A549 (cell line): Measurements from ENCODE around the gene ZNF827. TPM values are rescaled to one million over a fixed set of nuclear protein-coding genes. Genes with fewer than 3 reads are reported as not detected.

Experiments
- ATAC-seq, 2 experiments: fragments of 200-7000 bp in 1 of 2; fragments of >200 bp in 1 of 2; cut with Nextera tagmentation in 1 of 2; cut with Tn5 transposase in 1 of 2; 3 replicates each; pipeline versions ENCODE4 v1.8.0 to v1.9.1; 2018 to 2020; ENCODE audit warnings: mild to moderate bottlenecking in 1 of 2, moderate library complexity in 1 of 2
- CTCF ChIA-PET: fragments of 300-600 bp; sonication (Branson Sonifier 250); formaldehyde crosslinking; extraction: SDS; loops from one replicate; lab custom pipeline; 2021; ENCODE audit warnings: antibody characterized with exemption, inconsistent platforms; lab: Yijun Ruan, JAX
- POLR2A ChIA-PET: fragments of 350-600 bp; formaldehyde crosslinking; extraction: SDS; loops from one replicate; lab custom pipeline; 2021; ENCODE audit warnings: antibody characterized with exemption, inconsistent platforms; lab: Yijun Ruan, JAX
- DNase-seq, 2 experiments: peaks; one replicate each; pipeline versions ENCODE4 v3.0.0 to v3.0.0-alpha.2; 2011 to 2016; ENCODE audit warnings: low read depth in 1 of 2, low spot score in 1 of 2
- FAIRE-seq: peaks from 2 replicates; lab custom pipeline; 2011; peaks lifted over from hg19 to GRCh38; lab: Jason Lieb, UNC
- H3K27ac ChIP-seq, 2 experiments: fragments of >200 bp; sonication (Bioruptor Twin); formaldehyde crosslinking; 3 replicates each; pipeline ENCODE4 v1.5.1; 2016 to 2017
- H3K4me1 ChIP-seq: fragments of >200 bp; sonication (Bioruptor Twin); formaldehyde crosslinking; 3 replicates; pipeline ENCODE4 v1.6.1; 2016
- H3K4me2 ChIP-seq: fragments of >200 bp; sonication (Bioruptor Twin); formaldehyde crosslinking; 3 replicates; pipeline ENCODE4 v1.6.1; 2016
- H3K4me3 ChIP-seq: fragments of >200 bp; sonication (Bioruptor Twin); formaldehyde crosslinking; 3 replicates; pipeline ENCODE4 v1.5.1; 2016
- H3K9me3 ChIP-seq: fragments of >200 bp; sonication (Bioruptor Twin); formaldehyde crosslinking; 3 replicates; pipeline ENCODE4 v1.6.1; 2016
- CBX2 ChIP-seq: fragments of 200-600 bp; sonication (generic); IDR thresholded peaks from 2 replicates; pipeline ENCODE4 v1.6.1; 2016; ENCODE audit warnings: low read depth, mild to moderate bottlenecking, borderline replicate concordance
- CBX8 ChIP-seq: fragments of 200-600 bp; sonication (generic); IDR thresholded peaks from 2 replicates; pipeline ENCODE4 v1.6.1; 2016
- EP300 ChIP-seq, 2 experiments: fragments of >200 bp; sonication (Bioruptor Twin); formaldehyde crosslinking; IDR thresholded peaks; 2 replicates in 1 of 2; 3 replicates in 1 of 2; pipeline ENCODE4 v1.6.1; 2016 to 2017
- FOSL2 ChIP-seq, 2 experiments: fragments of 450-650 bp in 1 of 2; fragments of >200 bp in 1 of 2; sonication (Bioruptor Twin) in 1 of 2; formaldehyde crosslinking; IDR thresholded peaks; 2 replicates each; pipeline versions ENCODE4 v1.5.0 to v1.6.1; 2016 to 2020; ENCODE audit warnings: mild to moderate bottlenecking in 1 of 2, moderate library complexity in 1 of 2
- FOXS1 ChIP-seq: fragments of 250-450 bp; sonication (Bioruptor Pico); IDR thresholded peaks from 2 replicates; pipeline ENCODE4 v1.5.0; 2020; ENCODE audit warnings: mild to moderate bottlenecking, moderate library complexity
- HOXB13 ChIP-seq: fragments of 250-450 bp; sonication (Bioruptor Pico); IDR thresholded peaks from 2 replicates; pipeline ENCODE4 v1.5.0; 2020; ENCODE audit warnings: low read depth, mild to moderate bottlenecking, moderate library complexity
- KDM5A ChIP-seq: fragments of 200-600 bp; sonication (generic); IDR thresholded peaks from 2 replicates; pipeline ENCODE4 v1.6.1; 2016; ENCODE audit warnings: antibody characterized with exemption, mild to moderate bottlenecking
- MAFK ChIP-seq: fragments of 450-650 bp; IDR thresholded peaks from 2 replicates; pipeline ENCODE4 v1.6.1; 2014; ENCODE audit not compliant: partially characterized antibody
- MAZ ChIP-seq: fragments of 150-350 bp; IDR thresholded peaks from 2 replicates; pipeline ENCODE4 v1.6.1; 2014; ENCODE audit warnings: antibody characterized with exemption, low read depth, low read length, borderline replicate concordance
- MYC ChIP-seq: IDR thresholded peaks from 2 replicates; pipeline ENCODE4 v1.6.1; 2012; ENCODE audit warnings: mild to moderate bottlenecking, inconsistent platforms, low read length, improper control_type of control experiment, borderline replicate concordance
- NFE2L2 ChIP-seq: fragments of 150-350 bp; conservative IDR thresholded peaks from 2 replicates; pipeline ENCODE4 v1.6.1; 2014; ENCODE audit warnings: low read length
- PHF8 ChIP-seq: fragments of 200-600 bp; sonication (generic); IDR thresholded peaks from 2 replicates; pipeline ENCODE4 v1.6.1; 2016; ENCODE audit warnings: low read depth, mild to moderate bottlenecking, antibody characterized with exemption, moderate library complexity, borderline replicate concordance
- RCOR1 ChIP-seq: fragments of 150-350 bp; IDR thresholded peaks from 2 replicates; pipeline ENCODE4 v1.6.1; 2014; ENCODE audit warnings: antibody characterized with exemption, low read length, low read depth
- RFX5 ChIP-seq: fragments of 450-650 bp; IDR thresholded peaks from 2 replicates; pipeline ENCODE4 v1.7.1; 2014; ENCODE audit warnings: antibody characterized with exemption, mild to moderate bottlenecking, moderate library complexity
- TP53 ChIP-seq: fragments of 250-450 bp; sonication (Bioruptor Pico); IDR thresholded peaks from 2 replicates; pipeline ENCODE4 v1.5.0; 2021; ENCODE audit warnings: mild to moderate bottlenecking, moderate library complexity
- WGBS: methylation state at CpG from one replicate; pipeline ENCODE4 v1.1.6; 2017; ENCODE audit errors: missing lambda C conversion rate; 5-methylcytosine and 5-hydroxymethylcytosine counted together
- polyA plus RNA-seq, 4 experiments: library from polyadenylated mRNA; depleted of rRNA in 3 of 4; stranded (reverse); fragments of >200 nt; fragmentation: RNase III in 1 of 4; extraction: RNeasy Plus Mini Kit Qiagen cat#74134 plus additional on column Dnase treatment in 1 of 4; gene quantifications; 2 replicates in 3 of 4; 3 replicates in 1 of 4; pipeline ENCODE4 v1.2.3, GENCODE V29; 2011 to 2017
- TF ChIP-seq, protein P1 (sequence below): fragments of 200-600 bp; sonication (generic); IDR thresholded peaks from 2 replicates; pipeline ENCODE4 v1.6.1; 2016; ENCODE audit warnings: antibody characterized with exemption, mild to moderate bottlenecking, moderate library complexity
- TF ChIP-seq, protein P2 (sequence below): IDR thresholded peaks from 2 replicates; pipeline ENCODE4 v1.6.1; 2012

Gene ZNF827
- polyA plus RNA-seq, 2 of the 4 experiments (the other 2 are of a cell fraction), result 3.8 to 4.2 TPM

- TF ChIP-seq, protein P1, sequence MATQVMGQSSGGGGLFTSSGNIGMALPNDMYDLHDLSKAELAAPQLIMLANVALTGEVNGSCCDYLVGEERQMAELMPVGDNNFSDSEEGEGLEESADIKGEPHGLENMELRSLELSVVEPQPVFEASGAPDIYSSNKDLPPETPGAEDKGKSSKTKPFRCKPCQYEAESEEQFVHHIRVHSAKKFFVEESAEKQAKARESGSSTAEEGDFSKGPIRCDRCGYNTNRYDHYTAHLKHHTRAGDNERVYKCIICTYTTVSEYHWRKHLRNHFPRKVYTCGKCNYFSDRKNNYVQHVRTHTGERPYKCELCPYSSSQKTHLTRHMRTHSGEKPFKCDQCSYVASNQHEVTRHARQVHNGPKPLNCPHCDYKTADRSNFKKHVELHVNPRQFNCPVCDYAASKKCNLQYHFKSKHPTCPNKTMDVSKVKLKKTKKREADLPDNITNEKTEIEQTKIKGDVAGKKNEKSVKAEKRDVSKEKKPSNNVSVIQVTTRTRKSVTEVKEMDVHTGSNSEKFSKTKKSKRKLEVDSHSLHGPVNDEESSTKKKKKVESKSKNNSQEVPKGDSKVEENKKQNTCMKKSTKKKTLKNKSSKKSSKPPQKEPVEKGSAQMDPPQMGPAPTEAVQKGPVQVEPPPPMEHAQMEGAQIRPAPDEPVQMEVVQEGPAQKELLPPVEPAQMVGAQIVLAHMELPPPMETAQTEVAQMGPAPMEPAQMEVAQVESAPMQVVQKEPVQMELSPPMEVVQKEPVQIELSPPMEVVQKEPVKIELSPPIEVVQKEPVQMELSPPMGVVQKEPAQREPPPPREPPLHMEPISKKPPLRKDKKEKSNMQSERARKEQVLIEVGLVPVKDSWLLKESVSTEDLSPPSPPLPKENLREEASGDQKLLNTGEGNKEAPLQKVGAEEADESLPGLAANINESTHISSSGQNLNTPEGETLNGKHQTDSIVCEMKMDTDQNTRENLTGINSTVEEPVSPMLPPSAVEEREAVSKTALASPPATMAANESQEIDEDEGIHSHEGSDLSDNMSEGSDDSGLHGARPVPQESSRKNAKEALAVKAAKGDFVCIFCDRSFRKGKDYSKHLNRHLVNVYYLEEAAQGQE, result no peak
- no peak for TF ChIP-seq MAZ
These were observed 216.1 kb downstream of the ZNF827 start (continued) for GRCh38 chr4:145722561-145722960.

DNA sequence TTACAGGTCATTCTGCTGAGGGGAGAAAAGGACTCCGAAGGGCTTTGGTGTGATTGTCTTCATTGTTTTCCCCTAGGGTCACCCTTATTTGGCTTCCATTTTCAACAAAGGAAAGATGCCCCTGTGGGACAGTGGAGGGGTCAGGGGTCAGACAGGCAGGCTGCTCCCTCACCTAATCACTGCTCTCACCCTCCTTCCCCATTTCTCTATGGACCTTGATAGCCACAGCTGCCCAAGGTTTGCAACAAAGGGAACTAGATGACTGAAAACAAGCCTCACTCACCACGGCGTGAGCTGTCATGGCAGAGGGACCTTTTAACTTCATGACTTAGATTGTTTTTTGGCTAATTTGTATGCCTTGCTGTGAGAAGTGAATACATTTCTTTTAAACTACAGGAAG is 218.0 kb downstream of the ZNF827 start:
- ATAC-seq, result no peak
- no peaks in the 10 kb centered on the region for H3K9me3 ChIP-seq
- no peak for TF ChIP-seq RFX5
- no peak for TF ChIP-seq FOXS1
- no peak for TF ChIP-seq PHF8
- TF ChIP-seq MYC, result no peak
- TF ChIP-seq, protein P1, result no peak
- no peak for TF ChIP-seq KDM5A
- TF ChIP-seq HOXB13, result no peak
- no peak for TF ChIP-seq EP300 (IDR thresholded peaks at IDR 0.05)
- TF ChIP-seq FOSL2 (IDR thresholded peaks at IDR 0.05), result no peak
- TF ChIP-seq FOSL2 (CRISPR knock-in tag; IDR thresholded peaks at IDR 0.05), result no peak
- no peak for TF ChIP-seq CBX8
- no peak for TF ChIP-seq RCOR1
- H3K4me2 ChIP-seq, result no peak overlapping the region
- ChIA-PET POLR2A (no interaction called here), CTCF (interaction anchor here (1.2 kb wide), 1 partner anchor 10 kb away, joined by 3 read pairs; no protein-coding TSS in a partner anchor)
- 97% methylated on average over 3 of the region's 3 CpGs for WGBS
- FAIRE-seq, result no peak
- H3K27ac ChIP-seq, result no peak overlapping the region
- no peak overlapping the region for H3K4me3 ChIP-seq
- no peaks in the 10 kb centered on the region for H3K4me1 ChIP-seq
- DNase-seq, result no peak

DNA sequence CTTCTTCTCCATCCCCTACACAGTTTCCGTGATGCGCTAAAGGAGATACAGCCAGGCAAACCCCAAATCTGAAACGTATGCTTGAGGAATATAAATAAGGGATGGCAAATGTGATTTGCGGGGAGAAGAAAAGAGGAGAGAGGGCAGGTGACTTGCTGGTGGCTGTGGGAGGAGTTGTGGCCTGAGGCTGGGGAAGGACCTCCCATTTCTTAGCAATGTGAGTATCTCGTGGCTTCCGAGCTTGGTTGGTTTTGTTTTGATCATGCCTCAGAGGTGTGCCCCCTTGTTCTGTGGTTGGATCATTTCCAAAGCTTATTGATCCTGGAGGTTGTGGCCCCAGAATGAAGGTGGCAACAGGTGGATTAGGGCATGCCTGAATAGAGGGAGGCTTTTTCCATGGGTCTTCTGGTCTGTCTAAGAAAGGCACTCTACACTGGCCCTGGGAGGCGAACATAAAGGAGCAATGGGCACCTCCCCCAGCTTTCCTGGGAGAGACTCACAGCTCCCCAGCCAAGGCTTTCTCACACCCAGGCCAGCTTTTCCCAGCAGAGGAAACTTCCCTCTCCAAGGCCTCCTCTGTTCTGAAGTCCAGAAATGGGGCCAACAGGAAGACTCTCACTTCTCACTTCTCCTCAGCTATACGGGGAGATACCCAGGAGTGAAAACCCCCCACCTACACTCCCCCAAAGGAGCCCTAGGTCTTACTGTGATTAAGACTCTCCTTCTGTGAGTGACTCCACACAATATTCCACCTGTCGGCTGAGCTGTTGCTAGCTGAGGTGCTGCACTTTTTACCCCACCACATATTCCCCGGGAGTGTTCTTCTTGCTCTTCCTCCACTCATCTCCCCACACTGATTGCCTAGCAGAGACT is 218.6 kb downstream of the ZNF827 start:
- CTCF ChIA-PET, result interaction anchor here (1.2 kb wide), 1 partner anchor 10 kb away, joined by 3 read pairs; no protein-coding TSS in a partner anchor
- Histone ChIP-seq H3K9me3 (no peaks in the 10 kb centered on the region), H3K4me2 (no peak overlapping the region), H3K27ac (no peak overlapping the region), H3K4me3 (no peak overlapping the region), H3K4me1 (no peaks in the 10 kb centered on the region)
- ATAC-seq, result no peak
- no peak for FAIRE-seq
- WGBS, result 78% methylated on average over 10 of the region's 10 CpGs
- TF ChIP-seq, protein P2, sequence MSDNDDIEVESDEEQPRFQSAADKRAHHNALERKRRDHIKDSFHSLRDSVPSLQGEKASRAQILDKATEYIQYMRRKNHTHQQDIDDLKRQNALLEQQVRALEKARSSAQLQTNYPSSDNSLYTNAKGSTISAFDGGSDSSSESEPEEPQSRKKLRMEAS, result no peak
- TF ChIP-seq PHF8, result no peak
- no peak for TF ChIP-seq CBX8
- TF ChIP-seq MAFK, result no peak
- TF ChIP-seq CBX2, result no peak
- TF ChIP-seq TP53, result no peak
- TF ChIP-seq NFE2L2, result no peak
- DNase-seq, result no peak
- POLR2A ChIA-PET, result no interaction called here
